ENCODE measurements around the gene NCOA1.
"Not testable (repeated sequence)": the region's sequence is repeated elsewhere in the genome, so short reads cannot be mapped to it uniquely, and the experiment has no call there.

NCOA1 gene

GRCh38 chr2:24463271-24463670, 27.8 kb upstream of the NCOA1 start:
- ChIA-PET POLR2A (no interaction called here), CTCF (interaction anchor here (1.0 to 2.1 kb wide), 3 partner anchors 10 to 97 kb away, joined by 3 to 7 read pairs (median 3); no protein-coding TSS in a partner anchor)
- TF ChIP-seq, protein P1, sequence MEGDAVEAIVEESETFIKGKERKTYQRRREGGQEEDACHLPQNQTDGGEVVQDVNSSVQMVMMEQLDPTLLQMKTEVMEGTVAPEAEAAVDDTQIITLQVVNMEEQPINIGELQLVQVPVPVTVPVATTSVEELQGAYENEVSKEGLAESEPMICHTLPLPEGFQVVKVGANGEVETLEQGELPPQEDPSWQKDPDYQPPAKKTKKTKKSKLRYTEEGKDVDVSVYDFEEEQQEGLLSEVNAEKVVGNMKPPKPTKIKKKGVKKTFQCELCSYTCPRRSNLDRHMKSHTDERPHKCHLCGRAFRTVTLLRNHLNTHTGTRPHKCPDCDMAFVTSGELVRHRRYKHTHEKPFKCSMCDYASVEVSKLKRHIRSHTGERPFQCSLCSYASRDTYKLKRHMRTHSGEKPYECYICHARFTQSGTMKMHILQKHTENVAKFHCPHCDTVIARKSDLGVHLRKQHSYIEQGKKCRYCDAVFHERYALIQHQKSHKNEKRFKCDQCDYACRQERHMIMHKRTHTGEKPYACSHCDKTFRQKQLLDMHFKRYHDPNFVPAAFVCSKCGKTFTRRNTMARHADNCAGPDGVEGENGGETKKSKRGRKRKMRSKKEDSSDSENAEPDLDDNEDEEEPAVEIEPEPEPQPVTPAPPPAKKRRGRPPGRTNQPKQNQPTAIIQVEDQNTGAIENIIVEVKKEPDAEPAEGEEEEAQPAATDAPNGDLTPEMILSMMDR (IDR thresholded peaks at IDR 0.05; ENCODE audit: control extremely low read depth, extremely low read depth, low read depth, missing control alignments): no peak
- DNase-seq (ENCODE audit: extremely low spot score): no peak

- POLR2A ChIA-PET: no interaction called here
- TF ChIP-seq, protein P1 (IDR thresholded peaks at IDR 0.05; ENCODE audit: control extremely low read depth, extremely low read depth, low read depth, missing control alignments): no peak
- CTCF ChIA-PET: interaction anchor here (1.2 to 2.0 kb wide), 3 partner anchors 11 to 45 kb away, joined by 3 to 5 read pairs (median 5); no protein-coding TSS in a partner anchor
- DNase-seq (ENCODE audit: extremely low spot score): no peak
Measured at GRCh38 chr2:24466871-24467870, 23.9 kb upstream of the NCOA1 start.

GRCh38 chr2:24468453-24468852, 22.6 kb upstream of the NCOA1 start:
- DNase-seq (ENCODE audit: extremely low spot score); POLR2A ChIA-PET: not testable (repeated sequence)
- CTCF ChIA-PET: interaction anchor here (1.0 to 2.0 kb wide), 6 partner anchors 13 to 324 kb away, joined by 3 to 5 read pairs (median 4); partner anchors contain the start of genes CENPO and PTRHD1

DNA sequence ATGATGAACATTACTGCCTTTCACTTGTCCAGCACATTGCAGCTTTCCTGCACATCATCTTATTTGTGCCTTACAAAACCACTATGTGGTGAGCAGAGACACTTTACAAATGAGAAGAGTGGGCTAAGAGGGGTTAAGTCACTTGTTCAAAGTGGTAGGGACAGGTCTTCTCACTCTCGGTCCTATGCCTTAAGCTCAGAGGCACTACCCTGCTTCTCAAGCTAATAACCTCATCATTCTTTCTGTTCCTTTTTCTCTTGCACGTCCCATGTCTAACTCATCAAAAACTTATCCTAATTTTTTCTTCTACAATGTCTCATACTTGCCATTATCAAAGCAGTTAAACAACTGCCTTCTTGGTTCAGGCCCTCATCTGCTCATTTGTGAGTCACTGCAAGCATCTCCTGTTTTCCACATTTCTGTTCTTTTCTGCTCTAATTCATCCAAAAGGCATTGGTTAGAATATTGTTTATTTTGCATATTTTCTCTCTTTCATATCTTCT, 21.9 kb upstream of the NCOA1 start:
- TF ChIP-seq, protein P1 (IDR thresholded peaks at IDR 0.05; ENCODE audit: control extremely low read depth, extremely low read depth, low read depth, missing control alignments): no peak
- DNase-seq (ENCODE audit: extremely low spot score): no peak
- POLR2A ChIA-PET: no interaction called here
- CTCF ChIA-PET: interaction anchor here (1.0 to 1.2 kb wide), 3 partner anchors 38 to 323 kb away, joined by 3 to 4 read pairs (median 3); partner anchors contain the start of genes CENPO and PTRHD1

- ChIA-PET POLR2A (interaction anchor here (0.6 kb wide), 1 partner anchor 115 kb away, joined by 3 read pairs; no protein-coding TSS in a partner anchor), CTCF (interaction anchor here (0.9 to 1.3 kb wide), 2 partner anchors 38 to 356 kb away, joined by 3 read pairs; no protein-coding TSS in a partner anchor)
- TF ChIP-seq, protein P1 (IDR thresholded peaks at IDR 0.05; ENCODE audit: control extremely low read depth, extremely low read depth, low read depth, missing control alignments): no peak
- DNase-seq (ENCODE audit: extremely low spot score): no peak
Measured at GRCh38 chr2:24471662-24472061, 19.4 kb upstream of the NCOA1 start.

DNA sequence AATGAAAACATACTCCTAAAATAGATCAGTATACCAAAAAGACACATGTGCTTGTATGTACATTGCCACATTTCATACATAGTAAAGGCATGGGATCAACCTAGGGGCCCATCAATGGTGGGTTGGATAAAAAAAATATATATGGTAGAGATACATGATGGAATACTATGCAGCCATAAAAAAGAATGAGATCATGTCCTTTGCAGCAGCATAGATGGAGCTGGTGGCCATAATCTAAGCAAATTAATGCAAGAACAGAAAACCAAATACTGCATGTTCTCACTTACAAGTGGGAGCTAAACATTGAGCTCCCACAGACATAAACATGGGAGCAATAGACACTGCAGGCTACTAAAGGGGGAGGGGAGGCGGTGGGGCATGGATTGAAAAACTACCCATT, 18.6 kb upstream of the NCOA1 start:
- DNase-seq (ENCODE audit: extremely low spot score): no peak
- CTCF ChIA-PET: no interaction called here
- TF ChIP-seq, protein P1 (IDR thresholded peaks at IDR 0.05; ENCODE audit: control extremely low read depth, extremely low read depth, low read depth, missing control alignments): no peak
- POLR2A ChIA-PET: no interaction called here

Measured in GM10248 (cell line).